MM.1S (cell line): ENCODE results near the gene RITA1.
A peak's percentile ranks its signal among the peaks of the same experiment; 100 is the strongest.

Experiments
- DNase-seq: peaks from one replicate; pipeline ENCODE4 v3.0.0-alpha.2; 2015
- H2AFZ ChIP-seq: fragments of 300-600 bp; sonication (generic); 2 replicates; pipeline ENCODE4 v1.6.0; 2016; ENCODE audit warnings: antibody characterized with exemption, low read length
- H3F3A ChIP-seq: fragments of 300-600 bp; sonication (generic); 2 replicates; pipeline ENCODE4 v1.6.1; 2016; ENCODE audit warnings: mild to moderate bottlenecking, antibody characterized with exemption, low read length, moderate library complexity, mixed read lengths; ENCODE audit not compliant: insufficient read depth
- H3K27ac ChIP-seq: fragments of 300-600 bp; sonication (generic); 2 replicates; pipeline ENCODE4 v1.5.1; 2016; ENCODE audit warnings: mild to moderate bottlenecking, low read length
- H3K27me3 ChIP-seq: fragments of 300-600 bp; sonication (generic); replicated peaks from 2 replicates; pipeline ENCODE4 v1.6.0; 2016; ENCODE audit warnings: low read length; ENCODE audit not compliant: insufficient read depth
- H3K36me3 ChIP-seq: fragments of 300-600 bp; sonication (generic); replicated peaks from 2 replicates; pipeline ENCODE4 v1.6.1; 2016; ENCODE audit warnings: mild to moderate bottlenecking, low read length, mixed read lengths; ENCODE audit not compliant: insufficient read depth
- H3K4me1 ChIP-seq: fragments of 300-600 bp; sonication (generic); 2 replicates; pipeline ENCODE4 v1.6.1; 2016; ENCODE audit warnings: low read length, mixed read lengths
- H3K4me2 ChIP-seq: fragments of 300-600 bp; sonication (generic); 2 replicates; pipeline ENCODE4 v1.6.0; 2016; ENCODE audit warnings: low read depth, low read length
- H3K4me3 ChIP-seq: fragments of 300-600 bp; sonication (generic); 2 replicates; pipeline ENCODE4 v1.5.1; 2016; ENCODE audit warnings: low read length, mixed read lengths
- H3K79me2 ChIP-seq: fragments of 300-600 bp; sonication (generic); 2 replicates; pipeline ENCODE4 v1.6.1; 2016; ENCODE audit warnings: mixed run types, low read length, mixed read lengths
- H3K9ac ChIP-seq: fragments of 300-600 bp; sonication (generic); 2 replicates; pipeline ENCODE4 v1.6.1; 2016; ENCODE audit warnings: low read length, mixed read lengths
- H3K9me2 ChIP-seq: fragments of 300-600 bp; sonication (generic); replicated peaks from 2 replicates; pipeline ENCODE4 v1.6.1; 2016; ENCODE audit warnings: mild to moderate bottlenecking, low read length, mixed read lengths; ENCODE audit not compliant: insufficient read depth
- H3K9me3 ChIP-seq: fragments of 300-600 bp; sonication (generic); replicated peaks from 2 replicates; pipeline ENCODE4 v1.6.1; 2016; ENCODE audit warnings: mild to moderate bottlenecking, low read length, mixed read lengths; ENCODE audit not compliant: insufficient read depth
- H4K20me1 ChIP-seq: fragments of 300-600 bp; sonication (generic); 2 replicates; pipeline ENCODE4 v1.6.1; 2016; ENCODE audit warnings: mild to moderate bottlenecking, low read length, moderate library complexity, mixed read lengths; ENCODE audit not compliant: insufficient read depth
- CTCF ChIP-seq: fragments of 300-600 bp; sonication (generic); IDR thresholded peaks from 2 replicates; pipeline ENCODE4 v1.5.1; 2016; ENCODE audit warnings: antibody characterized with exemption, low read length, mixed read lengths
- EZH2 ChIP-seq: fragments of 300-600 bp; sonication (generic); optimal IDR thresholded peaks from 2 replicates; pipeline ENCODE3; 2017; ENCODE audit warnings: low read depth, mild to moderate bottlenecking, antibody characterized with exemption, low read length, mixed read lengths
- EZH2phosphoT487 ChIP-seq: fragments of 300-600 bp; sonication (generic); IDR thresholded peaks from 2 replicates; pipeline ENCODE4 v1.6.1; 2018; ENCODE audit warnings: antibody characterized with exemption, low read length

RITA1 gene

GRCh38 chr12:113171543-113171942 lies 14.0 kb upstream of the RITA1 start:
- Histone ChIP-seq H3K4me3 (no peak overlapping the region), H3K9me3 (no peaks in the 10 kb centered on the region), H3K27me3 (no peaks in the 10 kb centered on the region), H3K4me2 (no peak overlapping the region), H3F3A (no peaks in the 10 kb centered on the region), H2AFZ (no peak overlapping the region), H3K36me3 (no peaks in the 10 kb centered on the region), H3K9me2 (no peaks in the 10 kb centered on the region), H3K9ac (no peak overlapping the region), H3K79me2 (no peaks in the 10 kb centered on the region), H3K27ac (no peak overlapping the region), H4K20me1 (no peaks in the 10 kb centered on the region), H3K4me1 (no peaks in the 10 kb centered on the region; the same call in 1 of the 2 replicates)
- TF ChIP-seq EZH2 = no peak
- no peak for TF ChIP-seq EZH2phosphoT487
- TF ChIP-seq CTCF = no peak
- no peak for DNase-seq

GRCh38 chr12:113172185-113172584 lies 13.3 kb upstream of the RITA1 start:
- Histone ChIP-seq H3K36me3 (no peaks in the 10 kb centered on the region), H3K9ac (no peak overlapping the region), H3F3A (no peaks in the 10 kb centered on the region), H3K4me1 (no peaks in the 10 kb centered on the region; the same call in 1 of the 2 replicates), H3K9me3 (no peaks in the 10 kb centered on the region), H3K79me2 (no peaks in the 10 kb centered on the region), H3K4me3 (no peak overlapping the region), H3K9me2 (no peaks in the 10 kb centered on the region), H2AFZ (no peak overlapping the region), H3K27me3 (no peaks in the 10 kb centered on the region), H3K27ac (no peak overlapping the region), H3K4me2 (no peak overlapping the region), H4K20me1 (no peaks in the 10 kb centered on the region)
- no peak for DNase-seq
- TF ChIP-seq EZH2phosphoT487 = no peak
- TF ChIP-seq CTCF = no peak
- TF ChIP-seq EZH2 = no peak

GRCh38 chr12:113173081-113173698 lies 12.3 kb upstream of the RITA1 start:
- H3K9ac ChIP-seq = no peak overlapping the region
- H3K27me3 ChIP-seq = no peaks in the 10 kb centered on the region
- H3F3A ChIP-seq = no peaks in the 10 kb centered on the region
- H3K4me3 ChIP-seq = no peak overlapping the region
- peak; percentile 46 for DNase-seq
- H3K27ac ChIP-seq = peak overlapping the region; percentile 10; the same call in 1 of the 2 replicates
- no peak overlapping the region for H3K4me2 ChIP-seq
- H3K36me3 ChIP-seq = no peaks in the 10 kb centered on the region
- no peak overlapping the region for H2AFZ ChIP-seq
- H3K79me2 ChIP-seq = no peaks in the 10 kb centered on the region
- H3K4me1 ChIP-seq = no peaks in the 10 kb centered on the region; the same call in 1 of the 2 replicates
- H4K20me1 ChIP-seq = no peaks in the 10 kb centered on the region
- TF ChIP-seq EZH2phosphoT487 (no peak), EZH2 (no peak), CTCF (no peak)
- H3K9me3 ChIP-seq = no peaks in the 10 kb centered on the region
- no peaks in the 10 kb centered on the region for H3K9me2 ChIP-seq
